HG03520 (cell line): ENCODE data around the gene HLA-DMB.
A peak's percentile ranks its signal among the peaks of the same experiment; 100 is the strongest.

Experiments used
- ATAC-seq: cut with Tn5 transposase; IDR thresholded peaks from one replicate; pipeline ENCODE4 v1.9.1; 2021; ENCODE audit warnings: mild to moderate bottlenecking, moderate library complexity; ENCODE audit not compliant: unreplicated experiment

HLA-DMB gene

DNA sequence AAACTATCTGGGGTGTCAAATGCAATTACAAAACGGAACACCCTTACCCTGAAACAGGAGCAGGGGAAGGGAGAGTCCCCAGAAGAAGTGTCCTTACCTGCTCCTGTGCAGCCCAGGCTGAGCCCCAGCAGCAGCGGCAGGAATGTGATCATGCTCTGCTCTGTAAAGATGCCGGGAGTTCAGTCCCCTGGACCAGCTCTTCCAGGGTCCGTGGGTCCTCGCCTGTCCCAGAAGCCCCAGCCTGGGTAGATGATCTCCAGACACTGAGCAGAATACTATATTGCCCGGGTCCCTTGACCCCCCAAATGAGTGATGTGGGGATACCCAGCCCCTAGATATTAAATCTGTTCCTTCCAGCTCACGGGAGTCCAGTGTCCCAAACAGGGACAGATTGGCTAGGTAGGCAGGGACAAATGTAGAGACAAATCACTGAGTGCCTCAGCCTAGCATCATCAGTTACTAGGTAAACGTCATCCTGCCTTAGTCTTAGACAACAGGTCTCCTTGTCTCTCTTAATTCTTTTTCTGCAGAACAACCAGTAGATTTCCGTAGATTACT is at the start of gene HLA-DMB:
Gene HLA-DMB, minus strand, starts transcription at position 373 of the 558 bp plus-strand sequence. Its CDS starts 221 bp downstream, at position 152.
- ATAC-seq: peak; percentile 47

DNA sequence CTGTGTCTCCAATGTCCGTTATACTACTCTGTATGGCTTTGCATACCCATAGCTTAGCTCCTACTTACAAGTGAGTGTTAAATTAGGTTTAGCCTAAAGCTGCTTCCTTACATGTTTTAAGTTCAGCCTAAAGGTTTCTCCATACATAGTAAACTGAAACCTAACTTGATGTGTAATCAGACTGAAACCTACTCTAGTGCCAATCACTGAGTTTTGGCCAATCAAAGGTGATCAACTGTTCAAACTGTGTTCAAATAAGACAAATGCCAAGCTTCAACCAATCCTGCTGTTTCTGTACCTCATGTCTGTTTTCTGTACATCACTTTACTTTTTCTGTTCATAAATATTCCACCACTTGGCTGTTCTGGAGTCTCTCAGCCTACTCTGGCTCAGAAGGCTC is 48.5 kb upstream of the HLA-DMB start:
- ATAC-seq: no peak

DNA sequence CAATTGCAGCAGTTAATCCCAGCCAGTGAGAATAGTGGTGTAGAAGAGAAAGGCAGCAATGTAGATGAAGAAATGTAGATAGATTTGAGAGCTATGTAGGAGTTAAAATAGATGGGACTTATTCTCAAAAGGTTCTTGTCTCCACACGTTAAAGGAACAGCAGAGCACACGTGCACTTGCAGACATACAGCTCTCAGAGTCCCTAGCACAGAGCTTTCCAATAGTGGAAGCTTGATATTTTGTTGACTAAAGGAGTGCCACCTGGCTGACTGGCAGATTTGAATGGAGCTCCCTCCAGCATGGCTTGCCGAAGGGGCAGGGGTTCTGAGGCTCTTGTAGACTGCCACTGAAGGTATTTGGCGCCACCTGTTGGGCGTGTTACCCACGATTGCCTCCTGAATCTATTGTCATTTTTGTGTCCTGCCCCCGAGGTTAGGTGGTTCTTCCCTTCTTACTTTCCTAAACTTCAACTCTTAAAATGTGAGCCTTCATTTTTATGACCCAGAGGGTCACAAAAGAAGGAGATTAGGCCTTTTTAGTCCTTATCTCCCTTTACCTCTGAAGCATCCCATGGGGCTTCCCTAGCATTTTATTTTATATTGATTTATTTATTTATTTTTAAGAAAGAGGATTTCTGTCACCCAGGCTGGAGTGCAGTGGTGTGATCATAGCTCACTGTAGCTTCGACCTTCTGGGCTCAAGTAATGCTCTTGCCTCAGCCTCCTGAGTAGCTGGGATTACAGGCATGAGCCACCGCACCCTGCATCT is 44.0 kb upstream of the HLA-DMB start:
- ATAC-seq: no peak

DNA sequence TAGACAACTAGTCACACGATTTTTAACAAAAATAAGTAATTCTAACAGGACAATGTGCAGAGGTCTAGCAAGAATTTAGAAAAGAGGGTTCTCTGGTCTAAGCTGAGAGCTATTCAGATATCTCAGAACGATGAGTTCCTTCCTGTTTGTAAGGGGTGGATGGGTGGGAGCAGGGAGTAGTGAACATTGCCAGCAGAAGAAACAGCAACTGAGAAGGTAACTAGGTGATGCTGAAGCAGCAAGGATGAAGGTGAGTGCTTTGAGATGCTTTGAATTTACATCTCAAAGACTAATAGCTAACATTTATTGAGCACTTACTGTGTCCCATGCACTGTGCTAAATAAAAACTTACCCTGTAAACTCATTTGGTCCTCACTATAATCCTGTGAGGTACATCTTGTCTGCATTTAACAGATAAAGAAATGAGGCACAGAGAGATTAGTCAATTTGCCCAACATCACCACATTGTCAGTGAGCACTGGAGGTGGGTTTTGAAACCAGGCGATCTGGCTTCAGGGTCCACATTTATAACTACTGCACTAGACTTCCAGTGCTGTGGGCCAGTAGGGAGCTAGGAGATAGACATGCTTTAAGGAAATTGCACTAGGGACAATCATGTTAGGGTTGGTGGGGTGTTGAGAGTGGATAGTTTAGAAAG is 43.3 kb upstream of the HLA-DMB start:
- ATAC-seq: no peak

DNA sequence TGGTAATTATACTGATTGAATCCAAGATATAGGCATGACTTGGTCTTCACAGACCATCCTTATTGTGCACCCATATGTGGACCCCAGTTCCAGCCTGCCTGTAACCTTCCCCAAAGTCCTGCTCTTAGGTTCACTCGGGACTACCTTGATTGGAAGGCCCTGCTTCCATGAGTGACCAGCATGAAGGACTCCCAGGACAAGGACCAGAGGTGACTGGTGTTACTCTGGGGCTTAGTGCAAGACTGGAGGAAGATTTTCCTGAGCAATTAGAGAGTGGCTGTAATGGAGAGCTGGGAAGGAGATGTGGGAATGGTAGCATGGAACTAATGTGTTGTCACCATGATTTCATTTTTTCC is 42.6 kb upstream of the HLA-DMB start:
- ATAC-seq: no peak

DNA sequence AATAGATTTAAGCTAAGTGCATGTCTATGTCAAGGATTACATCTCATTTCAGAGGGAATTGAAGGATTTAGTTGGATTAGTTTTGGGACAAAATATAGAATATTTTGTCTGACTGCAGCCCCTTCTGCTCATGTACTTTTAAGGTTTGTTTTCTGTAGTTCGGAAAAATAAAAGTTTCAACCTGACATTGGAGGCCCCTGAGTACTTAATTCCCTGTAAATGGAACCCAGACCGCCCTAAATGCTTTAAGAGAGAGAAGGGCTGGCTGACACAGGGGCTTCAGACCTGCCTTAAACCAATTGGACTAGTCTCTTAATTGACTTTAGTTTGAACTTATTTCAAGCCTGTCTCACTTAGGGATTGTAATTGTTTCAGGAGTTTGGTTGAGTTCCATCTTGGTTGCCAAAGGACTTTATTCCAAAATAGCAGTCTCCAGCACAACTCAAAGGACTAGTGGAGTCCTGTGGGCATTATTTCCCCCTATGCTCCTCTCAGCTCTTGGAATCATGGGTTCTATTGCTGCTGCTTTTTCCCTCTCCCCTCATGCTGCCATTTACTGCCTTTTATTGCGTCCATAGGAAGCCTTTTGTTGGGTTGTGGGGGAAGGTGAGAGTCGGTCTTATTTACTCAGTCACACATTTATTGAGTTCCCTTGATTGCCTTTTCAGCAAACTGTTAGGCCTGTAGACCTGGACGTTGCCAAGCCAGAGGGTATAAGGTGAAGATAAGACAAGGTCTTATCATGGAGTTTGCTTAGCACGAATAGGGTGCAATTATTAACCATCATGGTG is 42.1 kb upstream of the HLA-DMB start:
- ATAC-seq: no peak

DNA sequence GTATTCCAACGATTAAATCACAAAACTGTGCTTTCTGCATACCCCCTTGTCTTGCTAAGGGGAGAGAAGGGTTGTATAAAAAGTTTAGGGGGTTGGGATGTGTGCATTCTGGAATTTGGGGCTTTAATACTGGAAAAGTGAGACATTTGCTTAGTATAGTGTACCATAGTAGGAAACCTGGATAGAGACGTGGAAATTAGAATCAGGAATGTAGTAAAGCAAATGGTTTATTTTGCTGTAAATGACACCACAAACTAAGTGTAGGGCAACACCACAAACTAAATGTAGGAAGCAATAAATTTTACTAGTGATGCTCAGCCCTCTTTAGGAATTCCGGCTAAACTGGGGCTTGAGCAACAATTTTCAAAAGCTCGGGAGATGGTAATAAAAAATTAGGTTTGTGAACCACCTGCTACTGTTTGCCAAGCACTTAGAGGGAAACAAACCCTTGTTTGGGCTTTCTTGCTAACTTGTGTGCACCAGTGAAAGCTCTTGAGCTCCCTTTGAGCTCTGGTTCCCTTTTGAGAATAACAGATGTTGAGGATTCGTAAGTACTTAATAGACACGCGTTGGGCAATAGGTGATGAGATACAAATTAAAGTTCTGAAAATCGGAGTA is 41.4 kb upstream of the HLA-DMB start:
- no peak for ATAC-seq

DNA sequence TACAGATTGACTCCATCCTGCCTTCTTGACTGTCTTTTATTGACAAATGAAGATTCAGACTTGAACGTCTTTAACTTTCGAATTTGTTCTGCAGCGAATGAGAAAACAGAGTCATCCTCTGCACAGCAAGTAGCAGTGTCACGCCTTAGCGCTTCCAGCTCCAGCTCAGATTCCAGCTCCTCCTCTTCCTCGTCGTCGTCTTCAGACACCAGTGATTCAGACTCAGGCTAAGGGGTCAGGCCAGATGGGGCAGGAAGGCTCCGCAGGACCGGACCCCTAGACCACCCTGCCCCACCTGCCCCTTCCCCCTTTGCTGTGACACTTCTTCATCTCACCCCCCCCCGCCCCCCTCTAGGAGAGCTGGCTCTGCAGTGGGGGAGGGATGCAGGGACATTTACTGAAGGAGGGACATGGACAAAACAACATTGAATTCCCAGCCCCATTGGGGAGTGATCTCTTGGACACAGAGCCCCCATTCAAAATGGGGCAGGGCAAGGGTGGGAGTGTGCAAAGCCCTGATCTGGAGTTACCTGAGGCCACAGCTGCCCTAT is 39.7 kb upstream of the HLA-DMB start:
- ATAC-seq: no peak

DNA sequence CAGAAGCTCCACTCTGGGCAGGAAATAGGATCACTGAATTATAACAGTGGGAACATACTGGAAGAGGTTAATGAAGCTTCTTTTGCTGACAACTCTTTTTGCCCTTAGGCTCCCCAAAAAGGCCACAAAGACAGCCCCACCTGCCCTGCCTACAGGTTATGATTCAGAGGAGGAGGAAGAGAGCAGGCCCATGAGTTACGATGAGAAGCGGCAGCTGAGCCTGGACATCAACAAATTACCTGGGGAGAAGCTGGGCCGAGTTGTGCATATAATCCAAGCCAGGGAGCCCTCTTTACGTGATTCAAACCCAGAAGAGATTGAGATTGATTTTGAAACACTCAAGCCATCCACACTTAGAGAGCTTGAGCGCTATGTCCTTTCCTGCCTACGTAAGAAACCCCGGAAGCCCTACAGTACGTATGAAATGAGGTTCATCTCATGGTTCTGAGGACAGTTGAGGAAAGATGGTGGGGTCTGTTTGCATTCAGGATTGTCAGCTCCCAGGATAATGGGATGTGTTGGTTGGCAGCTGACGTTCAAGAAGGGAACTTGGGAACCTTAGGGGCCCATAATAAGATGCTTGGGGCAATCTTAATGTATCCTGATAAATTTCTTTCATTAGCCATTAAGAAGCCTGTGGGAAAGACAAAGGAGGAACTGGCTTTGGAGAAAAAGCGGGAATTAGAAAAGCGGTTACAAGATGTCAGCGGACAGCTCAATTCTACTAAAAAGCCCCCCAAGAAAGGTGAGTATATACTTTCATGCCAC is 39.1 kb upstream of the HLA-DMB start:
- ATAC-seq: no peak

DNA sequence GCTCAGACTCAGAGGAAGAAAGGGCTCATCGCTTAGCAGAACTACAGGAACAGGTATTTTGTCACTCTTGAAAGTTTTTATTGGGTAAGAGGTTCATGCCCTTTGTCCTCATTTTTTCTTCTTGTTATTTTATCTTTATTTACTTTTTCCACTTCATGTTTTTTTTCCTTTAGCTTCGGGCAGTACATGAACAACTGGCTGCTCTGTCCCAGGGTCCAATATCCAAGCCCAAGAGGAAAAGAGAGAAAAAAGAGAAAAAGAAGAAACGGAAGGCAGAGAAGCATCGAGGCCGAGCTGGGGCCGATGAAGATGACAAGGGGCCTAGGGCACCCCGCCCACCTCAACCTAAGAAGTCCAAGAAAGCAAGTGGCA is 37.1 kb upstream of the HLA-DMB start:
- ATAC-seq: no peak

DNA sequence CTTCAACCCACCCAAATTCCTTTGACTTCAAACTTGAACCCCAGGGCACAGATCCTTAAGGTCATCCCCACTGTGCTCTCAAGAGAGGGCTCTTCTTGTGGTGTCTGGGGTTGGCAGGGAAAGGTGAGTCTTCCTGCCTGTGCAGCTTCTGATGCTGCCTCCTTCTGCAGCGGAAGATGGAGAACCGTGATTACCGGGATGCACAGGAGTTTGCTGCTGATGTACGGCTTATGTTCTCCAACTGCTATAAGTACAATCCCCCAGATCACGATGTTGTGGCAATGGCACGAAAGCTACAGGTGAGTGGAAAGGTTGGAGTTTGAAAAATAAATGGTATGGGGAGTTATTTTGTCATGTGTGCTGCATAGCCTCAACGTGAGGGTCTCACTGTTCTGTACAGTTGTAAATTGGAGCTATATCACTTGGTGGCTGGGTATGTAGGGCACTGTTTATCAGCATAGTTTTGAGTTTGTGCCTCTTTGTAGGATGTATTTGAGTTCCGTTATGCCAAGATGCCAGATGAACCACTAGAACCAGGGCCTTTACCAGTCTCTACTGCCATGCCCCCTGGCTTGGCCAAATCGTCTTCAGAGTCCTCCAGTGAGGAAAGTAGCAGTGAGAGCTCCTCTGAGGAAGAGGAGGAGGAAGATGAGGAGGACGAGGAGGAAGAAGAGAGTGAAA is 36.6 kb upstream of the HLA-DMB start:
- no peak for ATAC-seq

DNA sequence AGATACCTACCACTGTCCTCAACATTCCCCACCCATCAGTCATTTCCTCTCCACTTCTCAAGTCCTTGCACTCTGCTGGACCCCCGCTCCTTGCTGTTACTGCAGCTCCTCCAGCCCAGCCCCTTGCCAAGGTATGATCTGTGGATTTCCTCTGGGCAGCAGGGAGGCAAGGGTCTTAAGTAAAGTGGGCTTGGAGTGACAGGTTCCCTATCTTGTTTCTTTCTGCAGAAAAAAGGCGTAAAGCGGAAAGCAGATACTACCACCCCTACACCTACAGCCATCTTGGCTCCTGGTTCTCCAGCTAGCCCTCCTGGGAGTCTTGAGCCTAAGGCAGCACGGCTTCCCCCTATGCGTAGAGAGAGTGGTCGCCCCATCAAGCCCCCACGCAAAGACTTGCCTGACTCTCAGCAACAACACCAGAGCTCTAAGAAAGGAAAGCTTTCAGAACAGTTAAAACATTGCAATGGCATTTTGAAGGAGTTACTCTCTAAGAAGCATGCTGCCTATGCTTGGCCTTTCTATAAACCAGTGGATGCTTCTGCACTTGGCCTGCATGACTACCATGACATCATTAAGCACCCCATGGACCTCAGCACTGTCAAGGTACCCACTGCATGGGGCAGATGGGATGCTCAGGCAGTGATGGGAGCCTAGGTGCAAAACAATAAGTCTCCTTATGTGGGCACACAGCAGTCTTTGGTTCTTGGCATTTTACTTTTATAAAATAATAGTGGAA is 35.7 kb upstream of the HLA-DMB start:
- ATAC-seq: no peak

DNA sequence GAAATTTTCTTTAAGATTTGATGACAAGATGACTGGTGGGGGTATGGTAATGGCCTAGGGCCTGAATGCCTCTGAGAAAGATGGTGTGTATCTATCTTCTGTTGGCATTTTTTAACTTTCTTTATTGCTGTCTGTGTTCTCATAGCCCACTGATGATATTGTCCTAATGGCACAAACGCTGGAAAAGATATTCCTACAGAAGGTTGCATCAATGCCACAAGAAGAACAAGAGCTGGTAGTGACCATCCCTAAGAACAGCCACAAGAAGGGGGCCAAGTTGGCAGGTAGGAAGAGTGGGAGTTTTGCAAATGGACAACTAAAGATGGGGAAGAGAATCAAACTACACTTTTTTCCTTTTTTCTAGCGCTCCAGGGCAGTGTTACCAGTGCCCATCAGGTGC is 35.1 kb upstream of the HLA-DMB start:
- ATAC-seq: no peak

DNA sequence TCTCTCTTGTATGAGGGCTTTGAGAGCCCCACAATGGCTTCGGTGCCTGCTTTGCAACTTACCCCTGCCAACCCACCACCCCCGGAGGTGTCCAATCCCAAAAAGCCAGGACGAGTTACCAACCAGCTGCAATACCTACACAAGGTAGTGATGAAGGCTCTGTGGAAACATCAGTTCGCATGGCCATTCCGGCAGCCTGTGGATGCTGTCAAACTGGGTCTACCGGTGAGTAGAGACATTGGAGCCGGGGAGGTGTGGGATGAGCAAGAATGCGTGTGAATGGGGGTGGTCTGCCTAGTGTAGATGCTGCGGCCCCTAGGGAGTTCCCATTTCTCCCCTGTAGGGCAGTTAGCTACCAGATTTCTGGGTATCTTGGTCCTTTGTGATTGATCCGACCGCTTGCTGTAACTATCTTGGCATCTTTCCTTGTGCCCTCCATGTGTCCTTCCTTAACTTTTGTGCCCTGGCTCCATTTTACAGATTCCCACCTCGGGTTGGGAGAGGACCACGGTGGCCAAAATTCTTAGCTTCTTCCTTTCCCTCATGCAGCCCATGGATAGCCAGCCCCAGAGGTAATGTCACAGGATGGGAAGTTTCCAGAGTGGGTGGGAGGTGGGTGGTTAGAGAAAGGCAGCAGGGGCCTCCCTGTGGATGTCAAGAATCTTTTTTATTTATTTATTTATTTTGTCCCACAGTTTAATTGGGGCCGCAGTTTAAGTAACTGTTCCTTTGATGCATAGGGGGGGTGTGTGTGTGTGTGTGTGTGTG is 33.9 kb upstream of the HLA-DMB start:
- no peak for ATAC-seq

DNA sequence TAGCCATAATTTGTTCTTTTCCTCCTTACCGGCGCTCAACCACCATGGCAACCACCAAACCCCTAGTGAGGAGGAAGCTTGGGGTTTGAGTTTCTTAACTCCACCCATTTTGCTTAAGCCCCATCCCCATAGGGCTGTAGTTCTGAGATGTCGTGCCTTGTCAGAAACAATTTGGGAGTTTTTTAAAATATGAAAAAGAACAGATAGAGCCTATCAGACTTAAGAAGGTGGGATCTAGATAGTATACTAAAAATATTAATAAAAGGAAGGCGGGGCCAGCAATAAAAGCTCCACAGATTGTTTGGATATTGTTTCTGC is 33.1 kb upstream of the HLA-DMB start:
- no peak for ATAC-seq

DNA sequence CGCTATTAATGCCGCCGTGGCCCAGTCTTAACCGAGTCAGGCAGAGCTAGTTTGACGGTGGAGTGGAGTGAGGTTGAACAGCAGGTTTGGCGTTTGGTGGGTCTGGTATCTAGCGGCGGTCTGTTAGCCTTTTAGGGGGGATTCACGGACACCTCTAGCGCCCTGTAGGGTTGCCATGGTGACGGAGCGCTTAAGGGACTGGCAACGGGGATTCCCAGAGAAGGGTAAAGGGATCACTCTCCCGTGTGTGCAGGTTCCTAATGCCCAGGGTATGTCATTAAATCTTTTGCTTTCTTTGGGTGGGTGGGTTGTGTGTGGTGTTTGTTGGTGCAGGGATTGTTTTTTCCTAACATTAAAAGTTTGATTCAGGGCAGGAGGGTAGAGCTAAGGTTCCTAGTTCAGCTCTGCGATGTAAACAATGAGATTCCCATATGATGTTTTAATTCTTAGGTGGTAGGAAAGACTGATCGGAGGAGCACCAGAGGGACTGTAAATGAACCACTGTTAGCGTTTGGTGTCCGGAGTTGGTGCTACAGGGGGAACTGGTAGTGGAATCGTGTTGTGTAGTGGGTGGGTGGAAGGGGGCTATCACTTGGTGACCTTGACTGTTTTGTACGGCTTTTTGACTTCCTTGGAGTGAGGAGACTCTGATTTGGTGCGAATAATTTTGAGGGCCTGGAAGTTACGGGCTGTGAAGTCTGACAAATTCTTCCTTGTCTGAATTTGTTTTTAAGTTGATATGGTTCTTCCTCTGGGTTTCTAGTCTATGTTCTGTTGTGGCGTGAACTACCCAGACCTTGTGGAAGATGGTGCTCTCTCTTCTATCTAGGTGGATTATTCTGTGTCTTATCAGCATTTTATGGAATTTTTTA is 32.6 kb upstream of the HLA-DMB start:
- no peak for ATAC-seq
